PC-9 (cell line): Measurements from ENCODE around the gene SCCPDH. TPM values are rescaled to one million over a fixed set of nuclear protein-coding genes. Genes with fewer than 3 reads are reported as not detected.

Source experiments
- BruUV-seq: library from RNA; stranded (reverse); fragments of 400-500 nt; replicated peaks from 2 replicates; lab custom pipeline; 2021; lab: Mats Ljungman, UMichigan
- CTCF ChIA-PET: fragments of 300-600 bp; sonication (Branson Sonifier 250); formaldehyde crosslinking; loops from one replicate; lab custom pipeline; 2022; ENCODE audit warnings: antibody characterized with exemption; lab: Charles Lee
- POLR2A ChIA-PET: fragments of 300-600 bp; sonication (Branson Sonifier 250); formaldehyde crosslinking; loops from one replicate; lab custom pipeline; 2022; ENCODE audit warnings: antibody characterized with exemption; ENCODE audit not compliant: unreplicated experiment; lab: Charles Lee
- DNase-seq, 2 experiments: peaks; one replicate each; pipeline versions ENCODE4 v3.0.0 to v3.0.0-alpha.2; 2015 to 2022; ENCODE audit warnings: mixed read lengths in 1 of 2
- H2AFZ ChIP-seq: fragments of 200-600 bp; sonication (generic); 2 replicates; pipeline ENCODE4 v1.8.1; 2017; ENCODE audit warnings: antibody characterized with exemption
- H3F3A ChIP-seq: fragments of 200-600 bp; sonication (generic); 2 replicates; pipeline ENCODE4 v1.8.1; 2017; ENCODE audit warnings: antibody characterized with exemption, mild to moderate bottlenecking, low read depth; ENCODE audit not compliant: insufficient read depth
- H3K27ac ChIP-seq: fragments of 200-600 bp; sonication (generic); 2 replicates; pipeline ENCODE4 v1.6.1; 2016; ENCODE audit warnings: mixed run types
- H3K27me3 ChIP-seq: fragments of 200-600 bp; sonication (generic); 2 replicates; pipeline ENCODE4 v1.6.1; 2016; ENCODE audit warnings: low read depth, mixed run types; ENCODE audit not compliant: insufficient read depth
- H3K36me3 ChIP-seq: fragments of 200-600 bp; sonication (generic); 2 replicates; pipeline ENCODE4 v1.6.1; 2016; ENCODE audit warnings: low read depth, mixed run types
- H3K4me1 ChIP-seq: fragments of 200-600 bp; sonication (generic); replicated peaks from 2 replicates; pipeline ENCODE4 v1.6.1; 2016; ENCODE audit warnings: mixed run types; ENCODE audit not compliant: insufficient read depth
- H3K4me2 ChIP-seq: fragments of 200-600 bp; sonication (generic); 2 replicates; pipeline ENCODE4 v1.6.1; 2017; ENCODE audit warnings: mixed run types
- H3K4me3 ChIP-seq: fragments of 200-600 bp; sonication (generic); 2 replicates; pipeline ENCODE4 v1.6.1; 2016; ENCODE audit warnings: mixed run types
- H3K79me2 ChIP-seq: fragments of 200-600 bp; sonication (generic); 2 replicates; pipeline ENCODE4 v1.6.1; 2017; ENCODE audit warnings: low read depth, mixed run types
- H3K9me2 ChIP-seq: fragments of 200-600 bp; sonication (generic); 2 replicates; pipeline ENCODE4 v1.8.1; 2017; ENCODE audit warnings: mild to moderate bottlenecking; ENCODE audit not compliant: insufficient read depth
- H3K9me3 ChIP-seq: fragments of 200-600 bp; sonication (generic); 2 replicates; pipeline ENCODE4 v1.8.1; 2016; ENCODE audit warnings: low read depth; ENCODE audit not compliant: insufficient read depth
- H4K20me1 ChIP-seq: fragments of 200-600 bp; sonication (generic); 2 replicates; pipeline ENCODE4 v1.8.1; 2017; ENCODE audit not compliant: insufficient read depth
- CTCF ChIP-seq: fragments of 200-600 bp; sonication (generic); conservative IDR thresholded peaks from 2 replicates; pipeline ENCODE4 v1.6.1; 2017; ENCODE audit warnings: mixed run types, antibody characterized with exemption, mild to moderate bottlenecking, moderate library complexity
- EZH2 ChIP-seq: fragments of 200-600 bp; sonication (generic); IDR thresholded peaks from 2 replicates; pipeline ENCODE4 v1.8.0; 2017; ENCODE audit warnings: antibody characterized with exemption, low read depth
- intact Hi-C: fragments of 100-400 bp; cut with micrococcal nuclease; formaldehyde crosslinking; loops from one replicate; pipeline ENCODE4 v1.10.0; 2022; ENCODE audit not compliant: unreplicated experiment
- total RNA-seq: library from RNA; stranded (reverse); gene quantifications from 2 replicates; pipeline ENCODE4 v1.2.3, GENCODE V29; 2021

SCCPDH gene
- total RNA-seq, 1 experiment from 2014 or later, result 17.2 TPM

GRCh38 chr1:246784621-246785493 lies 60.6 kb downstream of the SCCPDH start:
- Histone ChIP-seq H3K79me2 (no peaks in the 10 kb centered on the region), H3K27ac (no peak overlapping the region), H3K36me3 (no peaks in the 10 kb centered on the region), H3K4me3 (no peak overlapping the region), H3F3A (no peaks in the 10 kb centered on the region), H3K4me2 (no peak overlapping the region), H3K9me3 (no peaks in the 10 kb centered on the region; the same call in 1 of the 2 replicates), H3K4me1 (no peaks in the 10 kb centered on the region), H3K27me3 (no peaks in the 10 kb centered on the region), H4K20me1 (no peaks in the 10 kb centered on the region), H3K9me2 (no peaks in the 10 kb centered on the region), H2AFZ (no peak overlapping the region)
- intact Hi-C loops, result no loop called here
- POLR2A ChIA-PET, result no interaction called here
- no peak for DNase-seq
- CTCF ChIA-PET, result no interaction called here
- TF ChIP-seq CTCF (no peak), EZH2 (no peak)
- BruUV-seq, result no TSS peak

- intact Hi-C loops, result no loop called here
- Histone ChIP-seq H3K4me3 (no peak overlapping the region), H3F3A (no peaks in the 10 kb centered on the region), H3K9me3 (no peaks in the 10 kb centered on the region; the same call in 1 of the 2 replicates), H3K27me3 (no peaks in the 10 kb centered on the region), H3K9me2 (no peaks in the 10 kb centered on the region), H3K27ac (no peak overlapping the region), H3K79me2 (no peaks in the 10 kb centered on the region), H3K4me2 (no peak overlapping the region), H2AFZ (no peak overlapping the region), H3K36me3 (no peaks in the 10 kb centered on the region), H4K20me1 (no peaks in the 10 kb centered on the region), H3K4me1 (no peaks in the 10 kb centered on the region)
- CTCF ChIA-PET, result no interaction called here
- no TSS peak for BruUV-seq
- DNase-seq, result no peak
- POLR2A ChIA-PET, result no interaction called here
- TF ChIP-seq EZH2 (no peak), CTCF (no peak)
Observed at GRCh38 chr1:246785494-246786111, 61.4 kb downstream of the SCCPDH start.

- Histone ChIP-seq H3K9me2 (no peaks in the 10 kb centered on the region), H2AFZ (no peak overlapping the region), H3K4me1 (no peaks in the 10 kb centered on the region), H3K79me2 (no peaks in the 10 kb centered on the region), H3K27me3 (no peaks in the 10 kb centered on the region), H3K27ac (no peak overlapping the region), H3K9me3 (no peaks in the 10 kb centered on the region; the same call in 1 of the 2 replicates), H3K4me3 (no peak overlapping the region), H4K20me1 (no peaks in the 10 kb centered on the region), H3K4me2 (no peak overlapping the region), H3F3A (no peaks in the 10 kb centered on the region), H3K36me3 (no peaks in the 10 kb centered on the region)
- DNase-seq, result no peak
- TF ChIP-seq CTCF, result no peak
- no peak for TF ChIP-seq EZH2
- intact Hi-C loops, result no loop called here
- no TSS peak for BruUV-seq
- ChIA-PET CTCF (no interaction called here), POLR2A (no interaction called here)
Observed at GRCh38 chr1:246786606-246787238, 62.5 kb downstream of the SCCPDH start.
